ENCODE measurements around the gene ADAP1. TPM values are rescaled to one million over a fixed set of nuclear protein-coding genes. Genes with fewer than 3 reads are reported as not detected.

The ADAP1 gene
- total and polyA plus RNA-seq, 2 of the 8 experiments (the other 6 are each of a cell fraction or from before 2014, with no cell fraction given), result 5.8 to 6.1 TPM

- 87% methylated on average over 36 of the region's 49 CpGs; no CpG with 5 or more reads in 1 of the 2 experiments for WGBS, 2 experiments (ENCODE audit: extremely low coverage in 1 of 2, insufficient coverage in 1 of 2, insufficient read length in 1 of 2, insufficient replicate concordance in 2 of 2, low coverage in 1 of 2, low lambda C conversion rate in 2 of 2, missing lambda C conversion rate in 1 of 2)
- no peaks in the 10 kb centered on the region; the same call in 1 of the 2 replicates for H3K23me2 ChIP-seq (ENCODE audit: low read depth, low read length)
- no peaks in the 10 kb centered on the region for H3K9me3 ChIP-seq (ENCODE audit: insufficient read depth in 2 of 2, low read depth in 1 of 2, low read length in 1 of 2)
- H2BK120ac ChIP-seq (replicated peaks; ENCODE audit: low read depth, low read length), result no peak overlapping the region
- H3K9ac ChIP-seq (replicated peaks in 1 of 4; ENCODE audit: extremely low read depth in 1 of 4, low read depth in 3 of 4, low read length in 3 of 4), result no peak overlapping the region
- peak overlapping the region; percentile 53; the same call in 1 of the 2 replicates for H2AK5ac ChIP-seq (ENCODE audit: low read depth, low read length)
- peak overlapping the region; percentile 68; the same call in 1 of the 2 replicates for H4K8ac ChIP-seq (ENCODE audit: extremely low read depth, insufficient read depth, low read length)
- ChIA-PET CTCF (ENCODE audit: partially characterized antibody) (interaction anchor here (0.5 to 6.3 kb wide), 15 partner anchors 16 to 798 kb away, joined by 3 to 36 read pairs (median 3); partner anchors contain the start of genes COX19 and CYP2W1), POLR2A (ENCODE audit: partially characterized antibody) (interaction anchor here (0.9 to 1.3 kb wide), 3 partner anchors 12 to 75 kb away, joined by 3 read pairs; no protein-coding TSS in a partner anchor)
- no peak overlapping the region for H2AFZ ChIP-seq (ENCODE audit: low read length)
- H3K4me1 ChIP-seq (replicated peaks in 1 of 4; ENCODE audit: control insufficient read depth in 3 of 4, insufficient read depth in 4 of 4, low read length in 3 of 4), result peaks cover 0 to 12% (median 2%) of the 10 kb centered on the region in 4 experiments; a peak in 3 of 7 replicates
- no peak overlapping the region for H3K56ac ChIP-seq (replicated peaks; ENCODE audit: insufficient read length, low read depth, low read length)
- no peaks in the 10 kb centered on the region for H3K36me3 ChIP-seq (ENCODE audit: control insufficient read depth in 2 of 4, insufficient read depth in 4 of 4, low read length in 3 of 4)
- no peak overlapping the region for H3K4me2 ChIP-seq (ENCODE audit: insufficient read depth in 1 of 2, low read depth in 2 of 2, low read length in 2 of 2)
- no peak overlapping the region for H3K27ac ChIP-seq (ENCODE audit: low read depth, low read length)
- no peak overlapping the region for H2BK5ac ChIP-seq (ENCODE audit: low read depth, low read length)
- H2BK15ac ChIP-seq (ENCODE audit: low read length), result no peak overlapping the region
- H2BK20ac ChIP-seq (ENCODE audit: low read length), result no peak overlapping the region
- H3K27me3 ChIP-seq (replicated peaks in 1 of 4; ENCODE audit: control insufficient read depth in 3 of 4, extremely low read depth in 1 of 4, insufficient read depth in 3 of 4, low read length in 3 of 4), result peaks cover 0 to 12% (median 9%) of the 10 kb centered on the region in 4 experiments; a peak in 4 of 7 replicates
- DNase-seq (ENCODE audit: low read depth in 1 of 2, low spot score in 2 of 2) (no peak), FAIRE-seq (no peak)
- H4K5ac ChIP-seq (ENCODE audit: insufficient read length, low read depth, low read length), result no peak overlapping the region
- no peak overlapping the region for H3K18ac ChIP-seq (ENCODE audit: extremely low read depth, low read length)
- no peak overlapping the region for H3K14ac ChIP-seq (ENCODE audit: insufficient read length)
- no peaks in the 10 kb centered on the region for H3K79me2 ChIP-seq (ENCODE audit: control insufficient read depth in 1 of 2, insufficient read depth in 2 of 2, low read length in 2 of 2)
- peaks cover 0 to 3% of the 10 kb centered on the region in 2 experiments for H4K20me1 ChIP-seq (replicated peaks in 1 of 2; ENCODE audit: control insufficient read depth in 1 of 2, insufficient read depth in 2 of 2, low read length in 2 of 2)
- H4K91ac ChIP-seq (replicated peaks; ENCODE audit: insufficient read length, low read length), result no peak overlapping the region
- H3K23ac ChIP-seq (ENCODE audit: insufficient read length), result no peak overlapping the region
- H3K4me3 ChIP-seq (ENCODE audit: extremely low read depth in 1 of 4, insufficient read depth in 2 of 4, low read depth in 3 of 4, low read length in 4 of 4), result no peak overlapping the region
- no peaks in the 10 kb centered on the region for H3K79me1 ChIP-seq (ENCODE audit: low read depth, low read length)
- no peak overlapping the region for H2BK12ac ChIP-seq (ENCODE audit: low read depth, low read length)
- no peak overlapping the region for H3K4ac ChIP-seq (replicated peaks; ENCODE audit: insufficient read length, low read depth, low read length)
- TF ChIP-seq JUN (IDR thresholded peaks at IDR 0.05; ENCODE audit: low read depth, low read length) (no peak), SP1 (IDR thresholded peaks at IDR 0.05; ENCODE audit: low read depth, low read length) (no peak), CBX8 (IDR thresholded peaks at IDR 0.05; ENCODE audit: borderline replicate concordance, low read depth, low read length) (no peak), TBP (IDR thresholded peaks at IDR 0.05; ENCODE audit: low read depth, low read length) (no peak), SAP30 (IDR thresholded peaks at IDR 0.05; ENCODE audit: insufficient read depth, insufficient replicate concordance, low read length) (no peak), SIX5 (IDR thresholded peaks at IDR 0.05; ENCODE audit: low read depth, low read length) (no peak), BACH1 (IDR thresholded peaks at IDR 0.05; ENCODE audit: low read length) (no peak), MAFK (IDR thresholded peaks at IDR 0.05; ENCODE audit: low read depth, low read length) (no peak), CHD2 (IDR thresholded peaks at IDR 0.05; ENCODE audit: low read length) (no peak), CHD1 (IDR thresholded peaks at IDR 0.05; ENCODE audit: low read depth, low read length) (no peak), RXRA (IDR thresholded peaks at IDR 0.05; ENCODE audit: insufficient read depth, low read depth, low read length) (no peak), GABPA (IDR thresholded peaks at IDR 0.05; ENCODE audit: borderline replicate concordance, insufficient read depth, low read length) (no peak), KDM5A (IDR thresholded peaks at IDR 0.05; ENCODE audit: low read length) (no peak)
These were observed 47.1 kb downstream of the ADAP1 start for GRCh38 chr7:907158-907980.
